Naive thymus-derived CD8-positive, alpha-beta T cell (primary cell): ENCODE data around the gene BSG. TPM values are rescaled to one million over a fixed set of nuclear protein-coding genes. Genes with fewer than 3 reads are reported as not detected.
"Not testable (repeated sequence)": the region's sequence is repeated elsewhere in the genome, so short reads cannot be mapped to it uniquely, and the experiment has no call there.

Experiments
- ATAC-seq, 2 donors: fragments of 150-1000 bp; cut with Tn5 transposase in 1 of 2; sonication (Bioruptor Pico), chemical (Tn5 transposase) in 1 of 2; 1 replicate in 1 of 2; 2 replicates in 1 of 2; pipeline ENCODE4 v1.10.0; 2021; ENCODE audit warnings: mild to moderate bottlenecking in 2 of 2, moderate library complexity in 2 of 2
- POLR2A ChIA-PET: fragments of 350-600 bp; sonication (Branson Sonifier 250); formaldehyde crosslinking; loops from one replicate; lab custom pipeline; 2021; ENCODE audit warnings: antibody characterized with exemption; lab: Charles Lee
- DNase-seq, 10 donors: peaks; one replicate each; pipeline versions ENCODE4 v3.0.0 to v3.0.0-alpha.2; 2020 to 2022
- H3K27ac Mint-ChIP-seq, 10 donors: one replicate each; pipeline ENCODE4 v1.8.0; 2020 to 2022; ENCODE audit warnings: mild to moderate bottlenecking in 10 of 10, mixed read lengths in 10 of 10, moderate library complexity in 4 of 10, inconsistent platforms in 1 of 10
- H3K27me3 Mint-ChIP-seq, 5 donors: one replicate each; pipeline ENCODE4 v1.8.0; 2021 to 2022; ENCODE audit warnings: mixed read lengths in 5 of 5
- H3K36me3 Mint-ChIP-seq, 3 donors: one replicate each; pipeline ENCODE4 v1.8.0; 2020 to 2022; ENCODE audit warnings: mixed read lengths in 3 of 3, mild to moderate bottlenecking in 2 of 3, inconsistent platforms in 1 of 3
- H3K4me1 Mint-ChIP-seq, 4 donors: one replicate each; pipeline ENCODE4 v1.8.0; 2021 to 2022; ENCODE audit warnings: mixed read lengths in 4 of 4
- H3K4me3 Mint-ChIP-seq, 10 donors: one replicate each; pipeline ENCODE4 v1.8.0; 2020 to 2022; ENCODE audit warnings: mild to moderate bottlenecking in 10 of 10, mixed read lengths in 10 of 10, moderate library complexity in 6 of 10, inconsistent platforms in 1 of 10
- H3K9me3 Mint-ChIP-seq, 9 donors: one replicate each; pipeline ENCODE4 v1.8.0; 2020 to 2022; ENCODE audit warnings: mixed read lengths in 9 of 9, mild to moderate bottlenecking in 3 of 9, inconsistent platforms in 1 of 9, moderate library complexity in 1 of 9
- polyA plus RNA-seq, 3 donors: library from polyadenylated mRNA; unstranded; fragments of 300-500 nt; fragmentation: Illumina TruSeq; gene quantifications; one replicate each; pipeline ENCODE4 v1.2.3, GENCODE V29; 2021
- total RNA-seq, 8 experiments: library from RNA in 2 of 8; stranded (reverse) in 2 of 8; gene quantifications; one replicate each; pipeline ENCODE4 v1.2.3 and lab custom pipeline; 2021 to 2026

Gene BSG
- total and polyA plus RNA-seq, 5 experiments from 2014 or later, result 106 to 313 (median 282) TPM

DNA sequence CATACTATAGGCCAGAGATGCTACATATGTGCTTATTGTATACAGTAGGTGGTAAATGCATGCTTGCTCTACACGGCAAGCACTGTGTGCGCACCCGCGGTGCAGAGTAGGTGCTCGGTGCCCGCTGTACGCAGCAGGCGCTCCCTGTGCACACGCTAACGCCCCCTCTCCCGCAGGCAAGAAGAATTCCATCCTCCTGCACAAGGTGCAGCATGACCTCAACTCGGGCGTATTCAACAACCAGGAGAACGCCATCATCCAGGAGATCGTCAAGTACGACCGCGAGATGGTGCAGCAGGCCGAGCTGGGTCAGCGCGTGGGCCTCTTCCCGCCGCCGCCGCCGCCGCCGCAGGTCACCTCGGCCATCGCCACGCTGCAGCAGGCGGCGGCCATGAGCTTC, 43.2 kb downstream of the BSG start:
- no peaks in the 10 kb centered on the region for H3K9me3 Mint-ChIP-seq
- POLR2A ChIA-PET, result interaction anchor here (1.6 kb wide), 1 partner anchor 45 kb away, joined by 4 read pairs; no protein-coding TSS in a partner anchor
- H3K4me1 Mint-ChIP-seq, result peaks cover 9 to 19% (median 13%) of the 10 kb centered on the region in 4 donors
- peak overlapping the region in 8 of 10 donors; percentile 36 to 79 (median 66) for H3K4me3 Mint-ChIP-seq
- H3K36me3 Mint-ChIP-seq, result peaks cover 0 to 27% (median 7%) of the 10 kb centered on the region in 3 donors
- peak overlapping the region in 2 of 10 donors; percentile 15 to 53 for H3K27ac Mint-ChIP-seq
- peaks cover 0 to 4% (median 0%) of the 10 kb centered on the region in 5 donors for H3K27me3 Mint-ChIP-seq
- ATAC-seq, result peak in 1 of 2 donors; percentile 12
- no peak for DNase-seq

DNA sequence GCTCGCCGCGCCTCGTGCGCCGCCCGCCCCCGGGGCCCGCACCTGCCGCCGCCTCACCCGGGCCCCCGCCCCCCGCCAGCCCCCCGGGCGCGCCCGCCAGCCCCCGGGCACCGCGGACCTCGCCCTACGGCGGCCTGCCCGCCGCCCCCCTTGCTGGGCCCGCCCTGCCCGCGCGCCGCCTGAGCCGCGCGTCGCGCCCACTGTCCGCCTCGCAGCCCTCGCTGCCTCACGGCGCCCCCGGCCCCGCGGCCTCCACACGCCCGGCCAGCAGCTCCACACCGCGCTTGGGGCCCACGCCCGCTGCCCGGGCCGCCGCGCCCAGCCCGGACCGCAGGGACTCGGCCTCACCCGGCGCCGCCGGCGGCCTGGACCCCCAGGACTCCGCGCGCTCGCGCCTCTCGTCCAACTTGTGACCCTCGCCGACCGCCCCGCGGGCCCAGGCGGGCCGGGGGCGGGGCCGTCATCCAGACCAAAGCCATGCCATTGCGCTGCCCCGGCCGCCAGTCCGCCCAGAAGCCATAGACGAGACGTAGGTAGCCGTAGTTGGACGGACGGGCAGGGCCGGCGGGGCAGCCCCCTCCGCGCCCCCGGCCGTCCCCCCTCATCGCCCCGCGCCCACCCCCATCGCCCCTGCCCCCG, 43.8 kb downstream of the BSG start:
- H3K36me3 Mint-ChIP-seq, result peaks cover 0 to 27% (median 7%) of the 10 kb centered on the region in 3 donors
- H3K4me1 Mint-ChIP-seq, result peaks cover 5 to 14% (median 8%) of the 10 kb centered on the region in 4 donors
- H3K27me3 Mint-ChIP-seq, result peaks cover 0 to 4% (median 0%) of the 10 kb centered on the region in 5 donors
- no peaks in the 10 kb centered on the region for H3K9me3 Mint-ChIP-seq
- H3K27ac Mint-ChIP-seq, result no peak overlapping the region
- DNase-seq (no peak), ATAC-seq (peak in 1 of 2 donors; percentile 6)
- H3K4me3 Mint-ChIP-seq, result no peak overlapping the region
- POLR2A ChIA-PET, result interaction anchor here (1.6 kb wide), 1 partner anchor 45 kb away, joined by 4 read pairs; no protein-coding TSS in a partner anchor

DNA sequence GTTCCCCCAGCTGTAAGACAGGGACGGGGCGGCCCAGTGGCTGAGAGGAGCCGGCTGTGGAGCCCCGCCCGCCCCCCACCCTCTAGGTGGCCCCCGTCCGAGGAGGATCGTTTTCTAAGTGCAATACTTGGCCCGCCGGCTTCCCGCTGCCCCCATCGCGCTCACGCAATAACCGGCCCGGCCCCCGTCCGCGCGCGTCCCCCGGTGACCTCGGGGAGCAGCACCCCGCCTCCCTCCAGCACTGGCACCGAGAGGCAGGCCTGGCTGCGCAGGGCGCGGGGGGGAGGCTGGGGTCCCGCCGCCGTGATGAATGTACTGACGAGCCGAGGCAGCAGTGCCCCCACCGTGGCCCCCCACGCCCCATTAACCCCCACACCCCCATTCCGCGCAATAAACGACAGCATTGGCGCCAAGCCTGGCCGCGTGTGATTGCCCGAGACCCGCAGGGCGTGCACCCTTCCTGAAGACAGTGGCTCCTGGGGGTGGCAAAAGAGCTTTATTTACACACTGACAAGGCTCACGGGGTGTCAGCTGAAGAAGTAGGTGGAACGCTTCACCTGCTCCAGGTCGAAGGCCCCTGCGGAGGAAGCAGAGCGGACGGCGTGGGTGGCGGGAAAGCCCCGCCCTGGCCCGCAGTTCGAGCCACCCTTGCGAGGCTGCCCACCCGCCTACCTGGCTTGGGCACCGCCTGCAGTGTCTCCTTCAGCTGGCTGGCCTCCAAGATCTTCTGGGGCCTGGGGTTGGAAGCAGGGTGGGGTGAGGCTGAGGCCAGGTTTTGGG, 44.5 kb downstream of the BSG start:
- POLR2A ChIA-PET, result interaction anchor here (0.6 to 1.6 kb wide), 2 partner anchors 44 to 247 kb away, joined by 3 to 4 read pairs; no protein-coding TSS in a partner anchor
- no peak for ATAC-seq
- peaks cover 0 to 4% (median 0%) of the 10 kb centered on the region in 5 donors for H3K27me3 Mint-ChIP-seq
- no peak for DNase-seq
- H3K9me3 Mint-ChIP-seq, result no peaks in the 10 kb centered on the region
- no peak overlapping the region for H3K4me3 Mint-ChIP-seq
- peak overlapping the region in 1 of 10 donors; percentile 19 for H3K27ac Mint-ChIP-seq
- peaks cover 3 to 8% (median 5%) of the 10 kb centered on the region in 4 donors for H3K4me1 Mint-ChIP-seq
- H3K36me3 Mint-ChIP-seq, result peaks cover 0 to 27% (median 7%) of the 10 kb centered on the region in 3 donors

DNA sequence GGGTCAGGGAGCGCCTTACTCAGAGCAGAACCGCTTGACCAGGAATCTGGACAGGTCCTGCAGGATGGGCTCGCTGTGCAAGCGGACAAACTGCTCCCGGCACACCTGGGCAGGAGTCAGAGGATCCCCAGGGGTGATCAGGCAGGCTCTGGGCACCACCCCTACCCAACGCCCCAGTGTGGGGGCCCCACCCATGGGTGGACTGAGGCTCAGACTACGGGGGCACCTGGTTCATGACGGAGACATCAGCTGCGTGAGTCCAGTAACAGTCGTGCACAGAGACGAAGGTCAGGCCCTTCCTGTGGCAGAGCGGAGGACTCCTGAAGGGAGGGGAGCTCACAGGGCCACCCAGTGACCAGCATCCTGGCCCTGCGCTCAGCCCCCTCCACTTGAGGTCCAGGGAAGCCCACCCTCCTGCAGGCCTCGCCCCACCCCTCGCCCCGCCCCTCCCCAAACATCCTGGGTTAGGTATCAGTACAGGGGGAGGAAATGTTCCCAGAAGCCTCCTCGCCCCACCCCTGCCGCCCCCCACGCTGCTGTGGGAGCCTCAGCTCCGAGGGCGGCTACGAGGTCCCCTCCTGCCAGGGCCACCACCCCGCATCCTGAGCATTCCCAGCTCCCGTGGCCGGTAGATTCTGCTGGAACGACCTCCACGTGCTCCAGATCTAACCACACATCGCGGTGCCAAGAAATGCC, 45.3 kb downstream of the BSG start:
- no peak overlapping the region for H3K4me3 Mint-ChIP-seq
- peaks cover 3 to 8% (median 5%) of the 10 kb centered on the region in 4 donors for H3K4me1 Mint-ChIP-seq
- peak overlapping the region in 2 of 10 donors; percentile 19 to 59 for H3K27ac Mint-ChIP-seq
- H3K9me3 Mint-ChIP-seq, result no peaks in the 10 kb centered on the region
- H3K27me3 Mint-ChIP-seq, result peaks cover 0 to 4% (median 0%) of the 10 kb centered on the region in 5 donors
- DNase-seq (no peak), ATAC-seq (no peak)
- peaks cover 0 to 27% (median 7%) of the 10 kb centered on the region in 3 donors for H3K36me3 Mint-ChIP-seq
- POLR2A ChIA-PET, result interaction anchor here (0.6 kb wide), 1 partner anchor 246 kb away, joined by 3 read pairs; no protein-coding TSS in a partner anchor

DNA sequence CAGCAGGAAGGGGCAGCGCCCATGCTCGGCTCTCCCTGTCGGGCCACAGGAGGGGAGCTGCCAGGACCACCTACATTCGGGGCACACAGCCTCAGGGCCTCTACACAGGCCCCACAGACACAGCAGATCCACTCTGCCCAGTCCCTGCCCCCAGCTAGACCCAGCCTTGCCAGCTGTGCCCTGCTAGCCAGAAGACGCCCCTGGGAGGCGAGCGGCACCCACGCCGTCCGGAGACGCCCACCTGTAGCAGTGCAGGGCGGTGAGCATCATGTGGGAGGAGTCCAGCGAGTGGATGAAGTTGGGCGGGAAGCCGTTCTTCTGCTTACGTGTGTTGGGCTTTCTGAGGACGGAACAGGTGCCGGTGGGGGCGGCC, 45.8 kb downstream of the BSG start:
- H3K4me3 Mint-ChIP-seq, result no peak overlapping the region
- POLR2A ChIA-PET, result no interaction called here
- no peak for ATAC-seq
- H3K27me3 Mint-ChIP-seq, result peaks cover 0 to 3% (median 0%) of the 10 kb centered on the region in 5 donors
- H3K4me1 Mint-ChIP-seq, result peaks cover 3 to 8% (median 5%) of the 10 kb centered on the region in 4 donors
- no peak overlapping the region for H3K27ac Mint-ChIP-seq
- no peak for DNase-seq
- H3K36me3 Mint-ChIP-seq, result peaks cover 0 to 27% (median 7%) of the 10 kb centered on the region in 3 donors
- H3K9me3 Mint-ChIP-seq, result no peaks in the 10 kb centered on the region

DNA sequence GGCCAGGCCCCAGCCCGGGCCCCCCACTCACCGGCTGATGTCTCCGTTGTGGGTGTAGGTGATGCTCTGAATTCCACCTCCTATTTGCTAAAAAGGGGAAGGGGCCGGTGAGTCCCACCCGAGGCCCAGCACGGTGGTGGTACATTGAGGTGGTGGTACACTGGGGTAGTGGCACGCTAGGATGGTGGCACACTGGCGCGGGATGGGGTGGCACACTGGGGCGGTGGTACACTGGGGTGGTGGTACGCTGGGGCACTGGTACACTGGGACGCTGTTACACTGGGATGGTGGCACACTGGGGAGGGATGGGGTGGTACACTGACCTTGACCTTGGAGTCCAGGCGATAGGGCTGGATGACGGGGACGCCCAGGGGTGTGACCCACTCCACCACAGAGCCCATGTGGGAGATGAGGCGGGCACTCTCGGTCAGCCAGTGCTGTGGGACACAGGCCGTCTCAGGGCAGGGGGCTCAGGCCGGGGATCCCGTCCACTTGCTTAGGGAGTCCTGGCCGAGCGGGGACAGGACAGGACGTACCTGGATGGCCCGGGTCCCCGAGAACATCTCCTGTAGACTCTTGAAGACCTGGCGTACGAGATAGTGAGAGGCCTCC, 46.4 kb downstream of the BSG start:
- POLR2A ChIA-PET, result no interaction called here
- H3K27ac Mint-ChIP-seq, result no peak overlapping the region
- peaks cover 3 to 8% (median 5%) of the 10 kb centered on the region in 4 donors for H3K4me1 Mint-ChIP-seq
- ATAC-seq, result no peak
- DNase-seq, result no peak
- no peak overlapping the region for H3K4me3 Mint-ChIP-seq
- no peaks in the 10 kb centered on the region for H3K9me3 Mint-ChIP-seq
- peaks cover 0 to 3% (median 0%) of the 10 kb centered on the region in 5 donors for H3K27me3 Mint-ChIP-seq
- peaks cover 0 to 28% (median 7%) of the 10 kb centered on the region in 3 donors for H3K36me3 Mint-ChIP-seq

DNA sequence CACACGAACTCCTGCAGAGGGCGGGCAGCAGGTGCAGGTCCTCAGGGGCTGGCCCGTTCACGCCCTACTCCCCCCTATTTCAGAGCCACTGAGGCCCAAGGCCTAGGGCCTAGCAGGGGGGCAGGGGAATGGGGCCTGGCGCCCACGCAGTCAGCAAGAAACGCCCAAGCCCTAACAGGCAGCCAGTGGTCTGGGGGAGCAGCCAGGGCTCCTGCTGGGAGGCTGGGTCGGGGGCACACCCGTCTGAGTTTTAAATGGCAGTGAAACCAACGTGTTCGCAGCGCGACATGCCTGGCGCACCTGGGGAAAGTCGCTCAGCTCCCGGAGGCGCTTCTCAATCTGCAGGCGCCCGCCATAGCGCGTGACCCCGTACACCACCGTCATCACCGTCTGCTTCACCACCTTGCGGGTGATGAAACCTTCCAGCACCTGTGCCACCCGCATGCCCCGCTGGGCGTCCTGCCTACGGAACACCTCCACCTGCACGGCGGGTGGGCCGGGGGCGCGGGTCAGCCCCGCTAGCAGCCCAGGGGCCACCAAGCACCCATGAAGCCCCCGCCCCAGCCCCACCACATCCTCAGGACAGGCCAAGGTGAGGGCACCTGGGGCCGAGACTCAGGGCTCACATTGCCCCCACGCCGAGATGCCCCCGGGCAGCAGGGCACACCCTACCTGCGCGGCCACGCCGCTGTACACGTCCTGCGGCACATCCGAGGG, 47.0 kb downstream of the BSG start:
- DNase-seq (no peak), ATAC-seq (no peak)
- Mint-ChIP-seq H3K4me1 (peaks cover 3 to 4% (median 3%) of the 10 kb centered on the region in 4 donors), H3K36me3 (peaks cover 0 to 28% (median 7%) of the 10 kb centered on the region in 3 donors), H3K9me3 (no peaks in the 10 kb centered on the region), H3K27ac (no peak overlapping the region), H3K27me3 (peaks cover 0 to 3% (median 0%) of the 10 kb centered on the region in 5 donors), H3K4me3 (no peak overlapping the region)
- POLR2A ChIA-PET, result no interaction called here

DNA sequence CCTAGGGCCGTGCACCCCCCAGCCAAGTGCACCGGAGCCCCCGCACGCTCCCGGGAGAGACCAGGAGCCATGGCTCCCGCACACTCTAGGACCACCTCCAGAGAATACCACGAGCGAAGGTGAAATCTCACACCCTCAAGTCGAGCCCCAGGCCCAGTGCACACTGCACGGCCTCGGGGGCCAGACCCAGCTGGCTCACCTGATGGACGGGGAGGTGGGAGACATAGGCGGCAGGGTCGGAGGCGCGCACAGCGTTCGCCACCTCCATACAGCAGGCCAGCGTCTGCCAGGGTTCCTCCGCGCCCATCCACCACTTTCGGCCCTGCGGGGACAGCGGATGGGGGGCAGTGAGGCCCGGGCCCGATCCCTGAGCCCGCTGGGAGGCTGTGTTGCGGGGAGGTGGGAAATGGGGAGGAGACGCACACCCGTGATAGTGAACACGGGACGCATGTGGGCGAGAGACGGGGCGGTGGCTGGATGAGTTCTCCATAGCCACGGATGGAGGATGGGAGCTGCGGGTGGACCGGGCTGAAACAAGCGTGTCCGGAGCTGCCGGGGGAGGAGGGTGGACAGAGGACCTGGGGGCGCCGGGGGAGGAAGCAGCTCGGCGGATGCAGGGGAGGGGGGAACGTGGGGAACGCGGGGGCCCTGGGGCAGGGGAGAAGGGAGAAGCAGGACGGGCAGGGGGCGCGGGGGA, 47.9 kb downstream of the BSG start:
- POLR2A ChIA-PET, result no interaction called here
- H3K36me3 Mint-ChIP-seq, result peaks cover 0 to 26% (median 7%) of the 10 kb centered on the region in 3 donors
- H3K4me1 Mint-ChIP-seq, result peaks cover 0 to 4% (median 3%) of the 10 kb centered on the region in 4 donors
- H3K27ac Mint-ChIP-seq, result no peak overlapping the region
- H3K27me3 Mint-ChIP-seq, result peaks cover 0 to 3% (median 0%) of the 10 kb centered on the region in 5 donors
- ATAC-seq (no peak), DNase-seq (no peak)
- H3K9me3 Mint-ChIP-seq, result no peaks in the 10 kb centered on the region
- no peak overlapping the region for H3K4me3 Mint-ChIP-seq

DNA sequence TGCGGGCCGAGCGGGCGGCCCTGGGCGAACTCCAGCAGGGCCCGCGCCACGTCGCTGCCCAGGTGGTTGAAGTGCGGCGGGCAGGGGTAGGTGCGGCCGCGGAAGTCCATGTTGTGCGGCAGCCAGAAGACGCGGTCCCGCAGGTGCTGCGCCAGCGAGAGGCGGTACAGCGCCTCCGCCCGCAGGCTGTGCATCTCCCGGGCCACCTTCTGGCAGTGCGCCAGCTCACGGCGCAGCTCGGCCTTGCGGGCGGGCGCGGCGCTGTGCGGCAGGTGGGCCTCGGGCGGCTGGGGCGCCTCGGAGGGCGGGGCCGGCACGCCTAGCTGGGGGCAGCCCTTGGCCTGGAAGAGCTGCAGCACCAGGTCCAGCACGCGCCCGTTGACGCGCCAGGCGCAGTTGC, 48.8 kb downstream of the BSG start:
- H3K27me3 Mint-ChIP-seq, DNase-seq, ATAC-seq, H3K4me3 Mint-ChIP-seq, H3K27ac Mint-ChIP-seq, POLR2A ChIA-PET, H3K4me1 Mint-ChIP-seq, H3K9me3 Mint-ChIP-seq: not testable (repeated sequence)
- peaks cover 0 to 31% (median 8%) of the 10 kb centered on the region in 3 donors for H3K36me3 Mint-ChIP-seq

DNA sequence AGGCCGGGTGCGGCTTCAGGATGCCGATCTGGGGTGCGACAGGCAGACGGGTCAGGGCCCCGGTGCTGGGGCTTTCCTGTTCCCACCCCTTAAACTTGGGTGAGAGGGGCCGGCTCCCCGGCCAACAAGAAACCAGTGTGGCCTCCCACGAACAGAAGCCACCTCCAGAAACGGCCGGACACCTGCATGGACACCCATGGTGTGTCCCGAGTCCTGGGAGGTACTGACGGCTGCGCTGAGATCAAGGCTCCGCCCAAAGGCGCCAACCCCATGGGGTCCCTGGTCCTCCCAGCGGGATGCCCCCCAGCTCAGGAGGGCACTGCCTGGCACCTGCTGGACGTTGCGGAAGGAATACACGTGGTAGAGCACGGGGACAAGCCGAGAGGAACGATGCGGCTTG, 49.4 kb downstream of the BSG start:
- peaks cover 0 to 32% (median 8%) of the 10 kb centered on the region in 3 donors for H3K36me3 Mint-ChIP-seq
- H3K27me3 Mint-ChIP-seq, result no peaks in the 10 kb centered on the region
- no peak for ATAC-seq
- H3K4me1 Mint-ChIP-seq, result peaks cover 0 to 3% (median 2%) of the 10 kb centered on the region in 4 donors
- POLR2A ChIA-PET, result interaction anchor here (1.3 kb wide), 1 partner anchor 38 kb away, joined by 4 read pairs; no protein-coding TSS in a partner anchor
- H3K27ac Mint-ChIP-seq, result no peak overlapping the region
- no peak for DNase-seq
- no peaks in the 10 kb centered on the region for H3K9me3 Mint-ChIP-seq
- no peak overlapping the region for H3K4me3 Mint-ChIP-seq

DNA sequence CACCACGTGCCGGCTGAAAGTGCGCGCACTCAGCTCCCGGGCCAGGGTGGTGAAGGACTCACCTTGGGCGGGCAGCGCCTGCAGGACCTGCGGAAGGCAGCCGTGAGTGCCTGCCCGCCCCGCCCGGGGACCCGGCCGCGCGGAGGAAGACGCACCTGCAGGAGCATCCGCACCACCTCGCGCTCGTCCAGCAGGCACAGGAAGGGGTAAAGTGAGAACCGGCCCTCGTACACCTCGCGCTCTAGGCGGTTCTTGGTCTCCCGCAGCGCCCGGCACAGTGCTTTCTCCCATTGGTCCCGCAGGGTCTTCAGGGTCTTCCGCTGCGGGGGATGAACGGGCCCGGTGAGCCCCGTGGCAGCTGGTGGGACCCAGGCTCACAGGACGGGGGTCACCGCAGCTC, 50.3 kb downstream of the BSG start:
- Mint-ChIP-seq H3K36me3 (peaks cover 0 to 31% (median 9%) of the 10 kb centered on the region in 3 donors), H3K9me3 (no peaks in the 10 kb centered on the region), H3K4me3 (no peak overlapping the region), H3K4me1 (peaks cover 0 to 4% (median 3%) of the 10 kb centered on the region in 4 donors), H3K27me3 (no peaks in the 10 kb centered on the region), H3K27ac (no peak overlapping the region)
- no peak for DNase-seq
- ATAC-seq, result no peak
- POLR2A ChIA-PET, result interaction anchor here (1.3 kb wide), 1 partner anchor 38 kb away, joined by 4 read pairs; no protein-coding TSS in a partner anchor
